ENCODE results near the gene ZMYM2.

DNA sequence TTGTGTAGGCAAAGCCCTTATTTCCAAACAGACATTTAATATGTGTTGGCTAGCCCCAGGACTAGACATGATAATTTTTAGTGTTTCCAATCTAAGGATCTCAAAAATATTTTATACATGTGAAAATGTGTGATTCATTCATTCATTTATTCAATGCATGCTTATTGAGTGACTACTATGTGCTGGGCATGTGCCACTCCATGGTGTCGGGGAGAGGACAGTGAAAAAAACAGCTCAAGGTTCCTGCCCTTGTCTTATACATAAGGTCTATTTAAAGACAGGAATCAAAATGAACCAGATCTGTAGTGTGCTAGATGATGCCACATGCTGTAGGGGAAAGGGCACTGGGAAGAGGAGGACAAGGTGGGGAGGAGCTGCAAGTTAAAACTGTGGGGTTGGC is 165.8 kb downstream of the ZMYM2 start:
- TF ChIP-seq, protein P1, sequence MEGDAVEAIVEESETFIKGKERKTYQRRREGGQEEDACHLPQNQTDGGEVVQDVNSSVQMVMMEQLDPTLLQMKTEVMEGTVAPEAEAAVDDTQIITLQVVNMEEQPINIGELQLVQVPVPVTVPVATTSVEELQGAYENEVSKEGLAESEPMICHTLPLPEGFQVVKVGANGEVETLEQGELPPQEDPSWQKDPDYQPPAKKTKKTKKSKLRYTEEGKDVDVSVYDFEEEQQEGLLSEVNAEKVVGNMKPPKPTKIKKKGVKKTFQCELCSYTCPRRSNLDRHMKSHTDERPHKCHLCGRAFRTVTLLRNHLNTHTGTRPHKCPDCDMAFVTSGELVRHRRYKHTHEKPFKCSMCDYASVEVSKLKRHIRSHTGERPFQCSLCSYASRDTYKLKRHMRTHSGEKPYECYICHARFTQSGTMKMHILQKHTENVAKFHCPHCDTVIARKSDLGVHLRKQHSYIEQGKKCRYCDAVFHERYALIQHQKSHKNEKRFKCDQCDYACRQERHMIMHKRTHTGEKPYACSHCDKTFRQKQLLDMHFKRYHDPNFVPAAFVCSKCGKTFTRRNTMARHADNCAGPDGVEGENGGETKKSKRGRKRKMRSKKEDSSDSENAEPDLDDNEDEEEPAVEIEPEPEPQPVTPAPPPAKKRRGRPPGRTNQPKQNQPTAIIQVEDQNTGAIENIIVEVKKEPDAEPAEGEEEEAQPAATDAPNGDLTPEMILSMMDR (IDR thresholded peaks at IDR 0.05) = no peak
- TF ChIP-seq POLR2A (IDR thresholded peaks at IDR 0.05) = no peak
- no peak for TF ChIP-seq EP300 (IDR thresholded peaks at IDR 0.05)

All from gastroesophageal sphincter (tissue), 3 donors.